PC-3 (cell line): ENCODE results near the gene NHSL1. TPM values are rescaled to one million over a fixed set of nuclear protein-coding genes. Genes with fewer than 3 reads are reported as not detected.

Source experiments
- ATAC-seq: fragments of 200-7000 bp; cut with Tn5 transposase; 2 replicates; pipeline ENCODE4 v1.9.1; 2020; ENCODE audit warnings: mild to moderate bottlenecking, moderate library complexity
- BruUV-seq: library from RNA; stranded (reverse); fragments of 400-500 nt; replicated peaks from 2 replicates; lab custom pipeline; 2021; lab: Mats Ljungman, UMichigan
- CTCF ChIA-PET: fragments of 300-600 bp; sonication (Branson Sonifier 250); formaldehyde crosslinking; loops from one replicate; lab custom pipeline; 2022; ENCODE audit warnings: antibody characterized with exemption; lab: Charles Lee
- POLR2A ChIA-PET: fragments of 300-600 bp; sonication (Branson Sonifier 250); formaldehyde crosslinking; loops from one replicate; lab custom pipeline; 2022; ENCODE audit warnings: antibody characterized with exemption; ENCODE audit not compliant: unreplicated experiment; lab: Charles Lee
- DNase-seq: peaks from one replicate; pipeline ENCODE4 v3.0.0-alpha.2; 2015
- H2AFZ ChIP-seq: fragments of 300-600 bp; sonication (generic); 2 replicates; pipeline ENCODE4 v1.6.0; 2016; ENCODE audit warnings: antibody characterized with exemption, low read length
- H3F3A ChIP-seq: fragments of 300-600 bp; sonication (generic); one replicate; pipeline ENCODE4 v1.6.0; 2017; ENCODE audit warnings: antibody characterized with exemption, low read length, control low read depth, mild to moderate bottlenecking; ENCODE audit not compliant: unreplicated experiment
- H3K27ac ChIP-seq: fragments of 300-600 bp; sonication (generic); 2 replicates; pipeline ENCODE4 v1.5.1; 2016; ENCODE audit warnings: mild to moderate bottlenecking, low read length
- H3K27me3 ChIP-seq: fragments of 300-600 bp; sonication (generic); 2 replicates; pipeline ENCODE4 v1.6.1; 2016; ENCODE audit warnings: low read length, mixed read lengths
- H3K36me3 ChIP-seq: fragments of 300-600 bp; sonication (generic); 2 replicates; pipeline ENCODE4 v1.6.1; 2016; ENCODE audit warnings: low read depth, mixed run types, low read length, mixed read lengths
- H3K4me1 ChIP-seq: fragments of 300-600 bp; sonication (generic); 2 replicates; pipeline ENCODE4 v1.5.1; 2016; ENCODE audit warnings: low read length; ENCODE audit not compliant: insufficient read depth
- H3K4me2 ChIP-seq: fragments of 300-600 bp; sonication (generic); 2 replicates; pipeline ENCODE4 v1.6.0; 2016; ENCODE audit warnings: low read length
- H3K4me3 ChIP-seq: fragments of 300-600 bp; sonication (generic); 2 replicates; pipeline ENCODE4 v1.5.1; 2016; ENCODE audit warnings: mild to moderate bottlenecking, low read length, mixed read lengths
- H3K79me2 ChIP-seq: fragments of 300-600 bp; sonication (generic); 2 replicates; pipeline ENCODE4 v1.6.1; 2017; ENCODE audit warnings: low read length, mixed read lengths
- H3K9ac ChIP-seq: fragments of 300-600 bp; sonication (generic); 2 replicates; pipeline ENCODE4 v1.6.0; 2016; ENCODE audit warnings: mild to moderate bottlenecking, low read length
- H3K9me2 ChIP-seq: fragments of 300-600 bp; sonication (generic); replicated peaks from 2 replicates; pipeline ENCODE4 v1.6.1; 2016; ENCODE audit warnings: mixed run types, low read length, mixed read lengths
- H3K9me3 ChIP-seq: fragments of 300-600 bp; sonication (generic); 2 replicates; pipeline ENCODE4 v1.6.1; 2016; ENCODE audit warnings: low read length, mixed read lengths
- H4K20me1 ChIP-seq: fragments of 300-600 bp; sonication (generic); 2 replicates; pipeline ENCODE4 v1.6.1; 2016; ENCODE audit warnings: low read length, mixed read lengths
- EZH2 ChIP-seq: fragments of 300-600 bp; sonication (generic); IDR thresholded peaks from one replicate; pipeline ENCODE4 v1.6.1; 2017; ENCODE audit warnings: antibody characterized with exemption, mild to moderate bottlenecking, low read length; ENCODE audit not compliant: unreplicated experiment
- EZH2phosphoT487 ChIP-seq: fragments of 300-600 bp; sonication (generic); IDR thresholded peaks from 2 replicates; pipeline ENCODE4 v1.6.1; 2018; ENCODE audit warnings: mild to moderate bottlenecking, antibody characterized with exemption, low read length, borderline replicate concordance
- intact Hi-C: fragments of 100-400 bp; cut with micrococcal nuclease; formaldehyde crosslinking; loops from 2 replicates; pipeline ENCODE4 v1.9.0; 2023
- total RNA-seq: library from RNA; depleted of rRNA; stranded (reverse); fragments of >200 nt; gene quantifications from 2 replicates; pipeline ENCODE4 v1.2.3, GENCODE V29; 2014
- TF ChIP-seq, protein P1 (sequence below): fragments of 300-600 bp; sonication (generic); conservative IDR thresholded peaks from 2 replicates; pipeline ENCODE4 v1.5.1; 2017; ENCODE audit warnings: antibody characterized with exemption, low read depth, mild to moderate bottlenecking, low read length

NHSL1 gene
- total RNA-seq, 1 experiment from 2014 or later = 4.8 TPM

DNA sequence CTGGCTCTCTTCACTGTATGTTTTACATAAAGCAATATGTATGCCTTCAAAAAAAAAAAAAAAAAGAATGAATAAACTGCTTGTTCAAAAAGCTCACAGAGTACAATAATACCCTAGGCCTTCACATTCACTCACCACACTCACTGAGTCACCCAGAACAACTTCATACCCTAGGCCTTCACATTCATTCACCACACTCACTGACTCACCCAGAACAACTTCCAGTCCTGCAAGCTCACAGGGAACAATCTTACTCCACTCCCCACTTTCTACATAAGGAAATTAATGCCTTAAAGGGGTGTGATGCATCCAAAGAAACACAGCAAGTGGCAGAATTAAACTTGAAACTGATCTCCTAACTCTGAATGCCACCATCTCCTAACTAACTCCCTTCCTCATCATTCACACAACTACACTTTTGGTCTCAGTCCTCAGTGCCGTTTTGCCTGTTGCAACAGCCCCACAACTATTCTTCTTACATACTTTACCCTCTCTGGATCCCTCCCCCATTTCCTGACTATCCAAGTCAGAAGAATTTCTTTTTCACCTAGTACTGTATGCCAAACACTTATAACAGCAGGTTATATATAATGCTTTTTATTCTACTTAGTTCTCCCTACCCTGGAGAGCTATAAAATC is 34.2 kb downstream of the NHSL1 start:
- Histone ChIP-seq H3F3A (peaks cover 6% of the 10 kb centered on the region), H3K27ac (peak overlapping the region; percentile 95), H3K9me2 (no peaks in the 10 kb centered on the region), H3K9ac (peak overlapping the region; percentile 56), H3K79me2 (no peaks in the 10 kb centered on the region), H3K36me3 (no peaks in the 10 kb centered on the region), H2AFZ (no peak overlapping the region), H3K9me3 (no peaks in the 10 kb centered on the region), H3K4me3 (peak overlapping the region; percentile 28; the same call in 1 of the 2 replicates), H3K27me3 (no peaks in the 10 kb centered on the region), H3K4me1 (peaks cover 54% of the 10 kb centered on the region), H4K20me1 (no peaks in the 10 kb centered on the region), H3K4me2 (peak overlapping the region; percentile 73)
- intact Hi-C loops = loop anchor here (5.0 kb wide), 1 partner anchor 38 kb away; no protein-coding TSS in a partner anchor
- BruUV-seq = no TSS peak
- CTCF ChIA-PET = interaction anchor here (0.6 to 0.7 kb wide), 2 partner anchors 10 to 309 kb away, joined by 3 read pairs; no protein-coding TSS in a partner anchor
- POLR2A ChIA-PET = interaction anchor here (0.6 kb wide), 1 partner anchor 15 kb away, joined by 12 read pairs; no protein-coding TSS in a partner anchor
- peak; percentile 88 for DNase-seq
- ATAC-seq = peak; percentile 70
- TF ChIP-seq, protein P1, sequence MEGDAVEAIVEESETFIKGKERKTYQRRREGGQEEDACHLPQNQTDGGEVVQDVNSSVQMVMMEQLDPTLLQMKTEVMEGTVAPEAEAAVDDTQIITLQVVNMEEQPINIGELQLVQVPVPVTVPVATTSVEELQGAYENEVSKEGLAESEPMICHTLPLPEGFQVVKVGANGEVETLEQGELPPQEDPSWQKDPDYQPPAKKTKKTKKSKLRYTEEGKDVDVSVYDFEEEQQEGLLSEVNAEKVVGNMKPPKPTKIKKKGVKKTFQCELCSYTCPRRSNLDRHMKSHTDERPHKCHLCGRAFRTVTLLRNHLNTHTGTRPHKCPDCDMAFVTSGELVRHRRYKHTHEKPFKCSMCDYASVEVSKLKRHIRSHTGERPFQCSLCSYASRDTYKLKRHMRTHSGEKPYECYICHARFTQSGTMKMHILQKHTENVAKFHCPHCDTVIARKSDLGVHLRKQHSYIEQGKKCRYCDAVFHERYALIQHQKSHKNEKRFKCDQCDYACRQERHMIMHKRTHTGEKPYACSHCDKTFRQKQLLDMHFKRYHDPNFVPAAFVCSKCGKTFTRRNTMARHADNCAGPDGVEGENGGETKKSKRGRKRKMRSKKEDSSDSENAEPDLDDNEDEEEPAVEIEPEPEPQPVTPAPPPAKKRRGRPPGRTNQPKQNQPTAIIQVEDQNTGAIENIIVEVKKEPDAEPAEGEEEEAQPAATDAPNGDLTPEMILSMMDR = no peak
- no peak for TF ChIP-seq EZH2
- TF ChIP-seq EZH2phosphoT487 = no peak

DNA sequence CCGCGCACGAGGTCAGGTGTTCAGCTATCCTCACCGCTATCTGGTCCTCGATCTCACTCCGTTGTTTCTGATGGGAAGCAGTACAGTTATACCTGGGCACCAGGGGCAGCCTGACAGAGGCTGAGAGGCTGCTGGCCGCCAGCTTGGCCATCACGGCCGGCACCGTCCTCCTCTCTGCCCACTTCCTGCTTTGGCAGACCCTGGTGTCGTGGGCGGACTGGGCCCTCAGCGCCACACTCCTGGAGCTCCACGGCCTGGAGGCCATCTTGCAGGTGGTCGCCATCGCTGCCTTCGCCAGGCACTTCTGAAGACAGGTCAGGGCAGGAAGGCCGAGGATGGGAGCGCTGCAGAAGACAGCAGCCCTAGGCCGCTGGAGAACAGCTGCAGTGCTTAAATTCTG is 35.2 kb downstream of the NHSL1 start:
- Histone ChIP-seq H3K79me2 (no peaks in the 10 kb centered on the region), H3F3A (peaks cover 6% of the 10 kb centered on the region), H3K4me1 (peaks cover 46% of the 10 kb centered on the region), H3K4me2 (no peak overlapping the region), H3K9me3 (no peaks in the 10 kb centered on the region), H4K20me1 (no peaks in the 10 kb centered on the region), H3K9ac (no peak overlapping the region), H3K27me3 (no peaks in the 10 kb centered on the region), H3K9me2 (no peaks in the 10 kb centered on the region), H2AFZ (no peak overlapping the region), H3K36me3 (no peaks in the 10 kb centered on the region), H3K27ac (peak overlapping the region; percentile 95), H3K4me3 (no peak overlapping the region)
- ChIA-PET POLR2A (no interaction called here), CTCF (no interaction called here)
- ATAC-seq = no peak
- TF ChIP-seq EZH2phosphoT487 (no peak), EZH2 (no peak)
- TF ChIP-seq, protein P1 = no peak
- DNase-seq = no peak
- no TSS peak for BruUV-seq
- intact Hi-C loops = no loop called here

DNA sequence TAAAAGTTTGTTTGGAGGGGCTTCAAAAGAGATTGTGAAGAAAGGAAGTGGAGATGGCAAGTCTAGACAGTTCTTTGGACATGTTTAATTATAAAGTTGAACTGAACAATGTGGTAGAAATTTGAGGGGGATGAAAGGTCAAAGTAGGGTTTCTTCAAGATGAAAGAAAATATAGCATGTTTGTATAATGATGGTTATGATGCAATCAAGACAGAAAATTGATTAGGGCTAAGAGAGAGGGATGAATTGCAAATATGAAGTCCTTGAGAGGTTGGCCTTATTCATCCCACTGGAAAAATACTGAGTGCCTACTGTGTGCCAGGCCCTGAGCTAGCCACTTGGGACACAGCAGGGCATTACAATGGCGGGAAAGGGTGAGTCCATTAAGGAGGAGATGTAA is 37.6 kb downstream of the NHSL1 start:
- Histone ChIP-seq H3K4me2 (no peak overlapping the region), H3K4me1 (peaks cover 27% of the 10 kb centered on the region), H3K9ac (no peak overlapping the region), H4K20me1 (no peaks in the 10 kb centered on the region), H3K9me2 (no peaks in the 10 kb centered on the region), H3K9me3 (no peaks in the 10 kb centered on the region), H3F3A (no peaks in the 10 kb centered on the region), H3K79me2 (no peaks in the 10 kb centered on the region), H3K27me3 (no peaks in the 10 kb centered on the region), H3K36me3 (no peaks in the 10 kb centered on the region), H3K4me3 (no peak overlapping the region), H2AFZ (no peak overlapping the region), H3K27ac (no peak overlapping the region)
- TF ChIP-seq EZH2phosphoT487 (no peak), EZH2 (no peak)
- TF ChIP-seq, protein P1 = no peak
- POLR2A ChIA-PET = no interaction called here
- no TSS peak for BruUV-seq
- ATAC-seq = no peak
- DNase-seq = no peak
- intact Hi-C loops = no loop called here
- CTCF ChIA-PET = no interaction called here
